HepG2 (cell line): ENCODE results near the gene SLC6A4. TPM values are rescaled to one million over a fixed set of nuclear protein-coding genes. Genes with fewer than 3 reads are reported as not detected.

ENCODE experiments used
- RARA ChIP-seq: IDR thresholded peaks from 2 replicates; pipeline ENCODE4 v1.6.1; 2016; ENCODE audit warnings: missing genetic modification reagents, missing compliant biosample characterization
- ZBTB7A ChIP-seq: sonication (generic); formaldehyde crosslinking; IDR thresholded peaks from 2 replicates; pipeline ENCODE4 v1.8.0; 2022; ENCODE audit warnings: mild to moderate bottlenecking, missing genetic modification reagents
- ZNF264 ChIP-seq: sonication (generic); formaldehyde crosslinking; IDR thresholded peaks from 2 replicates; pipeline ENCODE4 v1.4.0; 2020; ENCODE audit warnings: missing genetic modification reagents
- ZNF546 ChIP-seq: sonication (generic); formaldehyde crosslinking; conservative IDR thresholded peaks from 2 replicates; pipeline ENCODE4 v1.8.1; 2023; ENCODE audit warnings: mild to moderate bottlenecking, missing genetic modification reagents
- polyA plus RNA-seq, 8 experiments: library from polyadenylated mRNA; depleted of rRNA in 3 of 8; stranded (reverse) in 7 of 8; unstranded in 1 of 8; fragments of >200 nt; fragmentation: Illumina TruSeq in 4 of 8; extraction: Trizol in 4 of 8; gene quantifications; 2 replicates each; pipeline versions ENCODE4 v1.2.1 to v1.2.3, GENCODE V29; 2011 to 2016; ENCODE audit warnings: low read depth in 4 of 8, missing spikeins in 1 of 8, mixed read lengths in 1 of 8; ENCODE audit not compliant: insufficient read depth in 1 of 8
- total RNA-seq, 5 experiments: library from RNA; depleted of rRNA; stranded (reverse); fragments of >200 nt; fragmentation: Illumina TruSeq; extraction: Trizol; gene quantifications; 2 replicates each; pipeline ENCODE4 v1.2.3, GENCODE V29; 2016; ENCODE audit warnings: low read depth in 1 of 5
- TF ChIP-seq, protein P1 (sequence below): sonication (generic); formaldehyde crosslinking; IDR thresholded peaks from one replicate; pipeline ENCODE4 v1.5.1; 2020; ENCODE audit warnings: mild to moderate bottlenecking, missing genetic modification reagents; ENCODE audit errors: not compliant biosample characterization
- TF ChIP-seq, protein P2 (sequence below): sonication (generic); formaldehyde crosslinking; IDR thresholded peaks from 2 replicates; pipeline ENCODE4 v1.5.0; 2020; ENCODE audit warnings: mild to moderate bottlenecking, missing genetic modification reagents, borderline replicate concordance
- TF ChIP-seq, protein P3 (sequence below): sonication (generic); formaldehyde crosslinking; IDR thresholded peaks from 2 replicates; pipeline ENCODE4 v1.4.0; 2020; ENCODE audit warnings: mild to moderate bottlenecking, missing genetic modification reagents

The SLC6A4 gene
- total and polyA plus RNA-seq, 2 of the 13 experiments (the other 11 are each of a cell fraction or from before 2014, with no cell fraction given): 7.6 to 20.3 TPM

DNA sequence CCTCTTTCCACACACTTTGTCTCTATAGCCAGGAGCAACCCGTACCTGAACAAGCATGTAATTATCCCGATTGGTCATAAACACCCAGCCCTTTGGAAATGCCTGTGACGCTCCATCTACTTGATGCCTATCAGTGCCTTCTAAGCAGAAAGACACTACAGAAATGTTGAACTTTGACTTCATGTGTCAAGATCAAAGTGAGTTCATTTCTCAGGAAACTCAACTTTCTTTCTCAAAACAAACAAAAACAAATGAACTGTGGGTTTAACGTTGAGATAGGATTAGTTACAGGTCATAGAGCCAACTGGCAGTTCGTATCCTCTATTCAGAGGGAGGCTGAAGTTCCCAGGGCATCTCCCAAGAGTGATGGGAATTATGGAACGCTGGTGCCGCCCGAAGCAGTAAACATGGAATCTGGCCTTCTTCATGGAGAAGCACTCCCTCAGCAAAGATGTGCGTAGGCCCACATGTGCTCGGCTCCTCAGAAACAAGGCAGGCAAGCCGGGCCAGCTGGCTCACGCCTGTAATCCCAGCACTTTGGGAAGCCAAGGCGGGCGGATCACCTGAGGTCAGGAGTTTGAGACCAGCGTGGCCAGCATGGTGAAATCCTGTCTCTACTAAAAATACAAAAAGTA, 9.5 kb downstream of the SLC6A4 start (continued):
- no peak for TF ChIP-seq ZNF546
- TF ChIP-seq, protein P1, sequence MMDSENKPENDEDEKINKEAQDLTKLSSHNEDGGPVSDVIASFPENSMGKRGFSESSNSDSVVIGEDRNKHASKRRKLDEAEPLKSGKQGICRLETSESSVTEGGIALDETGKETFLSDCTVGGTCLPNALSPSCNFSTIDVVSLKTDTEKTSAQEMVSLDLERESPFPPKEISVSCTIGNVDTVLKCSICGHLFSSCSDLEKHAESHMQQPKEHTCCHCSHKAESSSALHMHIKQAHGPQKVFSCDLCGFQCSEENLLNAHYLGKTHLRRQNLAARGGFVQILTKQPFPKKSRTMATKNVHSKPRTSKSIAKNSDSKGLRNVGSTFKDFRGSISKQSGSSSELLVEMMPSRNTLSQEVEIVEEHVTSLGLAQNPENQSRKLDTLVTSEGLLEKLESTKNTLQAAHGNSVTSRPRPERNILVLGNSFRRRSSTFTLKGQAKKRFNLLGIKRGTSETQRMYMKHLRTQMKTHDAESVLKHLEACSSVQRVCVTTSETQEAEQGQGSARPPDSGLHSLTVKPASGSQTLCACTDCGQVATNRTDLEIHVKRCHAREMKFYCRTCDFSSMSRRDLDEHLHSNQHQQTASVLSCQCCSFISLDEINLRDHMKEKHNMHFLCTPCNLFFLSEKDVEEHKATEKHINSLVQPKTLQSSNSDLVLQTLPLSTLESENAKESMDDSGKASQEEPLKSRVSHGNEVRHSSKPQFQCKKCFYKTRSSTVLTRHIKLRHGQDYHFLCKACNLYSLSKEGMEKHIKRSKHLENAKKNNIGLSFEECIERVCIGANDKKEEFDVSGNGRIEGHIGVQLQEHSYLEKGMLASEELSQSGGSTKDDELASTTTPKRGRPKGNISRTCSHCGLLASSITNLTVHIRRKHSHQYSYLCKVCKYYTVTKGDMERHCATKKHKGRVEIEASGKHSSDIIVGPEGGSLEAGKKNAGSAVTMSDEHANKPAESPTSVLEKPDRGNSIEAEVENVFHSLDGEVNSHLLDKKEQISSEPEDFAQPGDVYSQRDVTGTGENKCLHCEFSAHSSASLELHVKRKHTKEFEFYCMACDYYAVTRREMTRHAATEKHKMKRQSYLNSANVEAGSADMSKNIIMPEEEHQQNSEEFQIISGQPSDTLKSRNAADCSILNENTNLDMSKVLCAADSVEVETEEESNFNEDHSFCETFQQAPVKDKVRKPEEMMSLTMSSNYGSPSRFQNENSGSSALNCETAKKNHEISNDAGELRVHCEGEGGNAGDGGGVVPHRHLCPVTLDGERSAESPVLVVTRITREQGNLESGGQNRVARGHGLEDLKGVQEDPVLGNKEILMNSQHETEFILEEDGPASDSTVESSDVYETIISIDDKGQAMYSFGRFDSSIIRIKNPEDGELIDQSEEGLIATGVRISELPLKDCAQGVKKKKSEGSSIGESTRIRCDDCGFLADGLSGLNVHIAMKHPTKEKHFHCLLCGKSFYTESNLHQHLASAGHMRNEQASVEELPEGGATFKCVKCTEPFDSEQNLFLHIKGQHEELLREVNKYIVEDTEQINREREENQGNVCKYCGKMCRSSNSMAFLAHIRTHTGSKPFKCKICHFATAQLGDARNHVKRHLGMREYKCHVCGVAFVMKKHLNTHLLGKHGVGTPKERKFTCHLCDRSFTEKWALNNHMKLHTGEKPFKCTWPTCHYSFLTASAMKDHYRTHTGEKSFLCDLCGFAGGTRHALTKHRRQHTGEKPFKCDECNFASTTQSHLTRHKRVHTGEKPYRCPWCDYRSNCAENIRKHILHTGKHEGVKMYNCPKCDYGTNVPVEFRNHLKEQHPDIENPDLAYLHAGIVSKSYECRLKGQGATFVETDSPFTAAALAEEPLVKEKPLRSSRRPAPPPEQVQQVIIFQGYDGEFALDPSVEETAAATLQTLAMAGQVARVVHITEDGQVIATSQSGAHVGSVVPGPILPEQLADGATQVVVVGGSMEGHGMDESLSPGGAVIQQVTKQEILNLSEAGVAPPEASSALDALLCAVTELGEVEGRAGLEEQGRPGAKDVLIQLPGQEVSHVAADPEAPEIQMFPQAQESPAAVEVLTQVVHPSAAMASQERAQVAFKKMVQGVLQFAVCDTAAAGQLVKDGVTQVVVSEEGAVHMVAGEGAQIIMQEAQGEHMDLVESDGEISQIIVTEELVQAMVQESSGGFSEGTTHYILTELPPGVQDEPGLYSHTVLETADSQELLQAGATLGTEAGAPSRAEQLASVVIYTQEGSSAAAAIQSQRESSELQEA (CRISPR knock-in tag): no peak
- TF ChIP-seq ZBTB7A (CRISPR knock-in tag): no peak
- TF ChIP-seq, protein P2, sequence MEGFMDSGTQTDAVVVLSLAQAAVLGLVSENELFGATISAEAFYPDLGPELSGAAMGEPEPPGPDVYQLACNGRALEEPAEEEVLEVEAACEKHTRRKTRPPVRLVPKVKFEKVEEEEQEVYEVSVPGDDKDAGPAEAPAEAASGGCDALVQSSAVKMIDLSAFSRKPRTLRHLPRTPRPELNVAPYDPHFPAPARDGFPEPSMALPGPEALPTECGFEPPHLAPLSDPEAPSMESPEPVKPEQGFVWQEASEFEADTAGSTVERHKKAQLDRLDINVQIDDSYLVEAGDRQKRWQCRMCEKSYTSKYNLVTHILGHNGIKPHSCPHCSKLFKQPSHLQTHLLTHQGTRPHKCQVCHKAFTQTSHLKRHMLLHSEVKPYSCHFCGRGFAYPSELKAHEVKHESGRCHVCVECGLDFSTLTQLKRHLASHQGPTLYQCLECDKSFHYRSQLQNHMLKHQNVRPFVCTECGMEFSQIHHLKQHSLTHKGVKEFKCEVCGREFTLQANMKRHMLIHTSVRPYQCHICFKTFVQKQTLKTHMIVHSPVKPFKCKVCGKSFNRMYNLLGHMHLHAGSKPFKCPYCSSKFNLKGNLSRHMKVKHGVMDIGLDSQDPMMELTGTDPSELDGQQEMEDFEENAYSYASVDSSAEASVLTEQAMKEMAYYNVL: peak; percentile 39; the same call in 1 of the 2 replicates
- TF ChIP-seq RARA (CRISPR knock-in tag): peak; percentile 81
- TF ChIP-seq, protein P3, sequence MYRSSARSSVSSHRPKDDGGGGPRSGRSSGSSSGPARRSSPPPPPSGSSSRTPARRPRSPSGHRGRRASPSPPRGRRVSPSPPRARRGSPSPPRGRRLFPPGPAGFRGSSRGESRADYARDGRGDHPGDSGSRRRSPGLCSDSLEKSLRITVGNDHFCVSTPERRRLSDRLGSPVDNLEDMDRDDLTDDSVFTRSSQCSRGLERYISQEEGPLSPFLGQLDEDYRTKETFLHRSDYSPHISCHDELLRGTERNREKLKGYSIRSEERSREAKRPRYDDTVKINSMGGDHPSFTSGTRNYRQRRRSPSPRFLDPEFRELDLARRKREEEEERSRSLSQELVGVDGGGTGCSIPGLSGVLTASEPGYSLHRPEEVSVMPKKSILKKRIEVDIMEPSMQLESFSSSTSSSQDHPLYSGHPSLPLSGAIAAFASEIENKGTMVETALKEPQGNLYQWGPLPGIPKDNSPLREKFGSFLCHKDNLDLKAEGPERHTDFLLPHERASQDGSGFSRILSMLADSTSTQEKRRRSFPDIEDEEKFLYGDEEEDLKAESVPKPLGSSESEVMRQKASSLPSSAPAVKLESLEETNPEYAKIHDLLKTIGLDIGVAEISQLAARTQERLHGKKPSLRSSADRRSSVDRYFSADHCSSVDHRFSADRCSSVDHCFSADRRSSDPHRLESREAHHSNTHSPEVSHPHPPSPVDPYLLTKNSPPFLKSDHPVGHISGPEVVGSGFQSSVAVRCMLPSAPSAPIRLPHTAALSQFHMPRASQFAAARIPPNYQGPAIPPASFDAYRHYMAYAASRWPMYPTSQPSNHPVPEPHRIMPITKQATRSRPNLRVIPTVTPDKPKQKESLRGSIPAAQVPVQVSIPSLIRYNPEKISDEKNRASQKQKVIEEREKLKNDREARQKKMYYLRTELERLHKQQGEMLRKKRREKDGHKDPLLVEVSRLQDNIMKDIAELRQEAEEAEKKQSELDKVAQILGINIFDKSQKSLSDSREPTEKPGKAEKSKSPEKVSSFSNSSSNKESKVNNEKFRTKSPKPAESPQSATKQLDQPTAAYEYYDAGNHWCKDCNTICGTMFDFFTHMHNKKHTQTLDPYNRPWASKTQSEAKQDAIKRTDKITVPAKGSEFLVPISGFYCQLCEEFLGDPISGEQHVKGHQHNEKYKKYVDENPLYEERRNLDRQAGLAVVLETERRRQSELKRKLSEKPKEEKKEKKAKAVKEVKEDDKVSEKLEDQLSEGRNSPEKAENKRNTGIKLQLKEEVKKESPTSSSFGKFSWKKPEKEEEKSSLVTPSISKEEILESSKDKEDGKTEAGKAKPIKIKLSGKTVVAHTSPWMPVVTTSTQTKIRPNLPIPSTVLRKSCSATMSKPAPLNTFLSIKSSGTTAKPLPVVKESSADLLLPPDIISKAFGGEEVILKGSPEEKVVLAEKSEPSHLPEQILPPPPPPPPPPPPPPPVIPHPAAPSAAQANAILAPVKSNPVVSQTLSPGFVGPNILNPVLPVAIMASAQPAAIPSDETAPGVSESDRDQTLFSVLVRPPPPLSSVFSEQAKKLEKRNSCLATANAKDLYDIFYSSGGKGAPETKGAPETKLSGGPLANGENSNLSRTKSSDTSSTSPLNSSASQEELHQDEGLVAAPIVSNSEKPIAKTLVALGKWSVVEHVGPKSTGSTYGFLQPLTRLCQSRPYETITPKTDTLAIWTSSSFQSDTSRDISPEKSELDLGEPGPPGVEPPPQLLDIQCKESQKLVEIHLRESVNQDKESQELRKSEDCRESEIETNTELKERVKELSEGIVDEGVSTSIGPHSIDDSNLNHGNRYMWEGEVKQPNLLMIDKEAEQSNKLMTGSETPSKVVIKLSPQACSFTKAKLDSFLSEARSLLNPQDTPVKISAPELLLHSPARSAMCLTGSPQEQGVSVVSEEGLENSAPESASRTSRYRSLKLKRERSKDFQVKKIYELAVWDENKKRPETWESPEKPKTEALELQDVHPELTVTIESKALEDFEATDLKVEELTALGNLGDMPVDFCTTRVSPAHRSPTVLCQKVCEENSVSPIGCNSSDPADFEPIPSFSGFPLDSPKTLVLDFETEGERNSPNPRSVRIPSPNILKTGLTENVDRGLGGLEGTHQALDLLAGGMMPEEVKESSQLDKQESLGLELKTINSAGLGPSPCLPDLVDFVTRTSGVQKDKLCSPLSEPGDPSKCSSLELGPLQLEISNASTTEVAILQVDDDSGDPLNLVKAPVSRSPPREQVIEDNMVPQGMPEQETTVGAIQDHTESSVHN: no peak
- TF ChIP-seq ZNF264: peak; percentile 43; the same call in 1 of the 2 replicates
